Gastroesophageal sphincter (tissue), 3 donors: ENCODE measurements around the gene ASIC2.

Experiments used
- EP300 ChIP-seq: sonication (generic); formaldehyde crosslinking; IDR thresholded peaks from one replicate; pipeline ENCODE4 v1.6.1; 2017; ENCODE audit warnings: antibody characterized with exemption, mild to moderate bottlenecking
- POLR2A ChIP-seq, 2 donors: fragments of 450-650 bp; IDR thresholded peaks; one replicate each; pipeline ENCODE4 v1.6.1; 2017; ENCODE audit warnings: antibody characterized with exemption in 2 of 2, mild to moderate bottlenecking in 2 of 2, moderate library complexity in 1 of 2
- POLR2AphosphoS5 ChIP-seq: sonication (generic); formaldehyde crosslinking; IDR thresholded peaks from one replicate; pipeline ENCODE4 v1.6.1; 2017; ENCODE audit warnings: antibody characterized with exemption
- TF ChIP-seq, protein P1 (sequence below), 4 experiments: fragments of 200-600 bp in 2 of 4; fragments of 450-650 bp in 2 of 4; sonication (generic) in 1 of 4; IDR thresholded peaks; one replicate each; pipeline ENCODE4 v1.5.1; 2017 to 2019; ENCODE audit warnings: antibody characterized with exemption in 4 of 4, mild to moderate bottlenecking in 2 of 4, moderate library complexity in 2 of 4

DNA sequence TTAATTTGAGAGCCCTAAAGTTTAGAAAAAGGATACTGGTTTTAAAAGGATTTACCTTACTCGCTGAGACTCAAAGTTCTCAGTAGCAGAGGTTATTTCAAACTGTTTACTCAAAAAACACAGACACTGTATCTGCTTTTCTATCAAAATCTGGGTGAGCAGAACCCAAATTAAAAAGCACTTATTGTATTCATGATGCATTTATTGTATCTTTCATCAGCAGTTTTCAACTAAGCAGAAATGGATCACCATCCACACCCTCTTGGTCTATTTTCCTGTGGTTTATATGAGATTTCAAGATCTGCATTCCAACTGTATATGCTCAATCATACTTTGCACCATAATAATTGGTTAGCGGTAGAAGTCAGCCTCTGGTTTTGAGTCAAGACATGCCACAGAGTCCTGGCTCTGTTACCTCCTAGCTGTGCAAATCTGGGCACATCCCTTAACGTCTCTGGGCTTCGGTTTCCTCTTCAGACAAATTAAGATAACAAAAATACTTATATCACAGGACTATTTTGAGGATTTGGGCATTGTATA is 109.5 kb downstream of the ASIC2 start:
- TF ChIP-seq, protein P1, sequence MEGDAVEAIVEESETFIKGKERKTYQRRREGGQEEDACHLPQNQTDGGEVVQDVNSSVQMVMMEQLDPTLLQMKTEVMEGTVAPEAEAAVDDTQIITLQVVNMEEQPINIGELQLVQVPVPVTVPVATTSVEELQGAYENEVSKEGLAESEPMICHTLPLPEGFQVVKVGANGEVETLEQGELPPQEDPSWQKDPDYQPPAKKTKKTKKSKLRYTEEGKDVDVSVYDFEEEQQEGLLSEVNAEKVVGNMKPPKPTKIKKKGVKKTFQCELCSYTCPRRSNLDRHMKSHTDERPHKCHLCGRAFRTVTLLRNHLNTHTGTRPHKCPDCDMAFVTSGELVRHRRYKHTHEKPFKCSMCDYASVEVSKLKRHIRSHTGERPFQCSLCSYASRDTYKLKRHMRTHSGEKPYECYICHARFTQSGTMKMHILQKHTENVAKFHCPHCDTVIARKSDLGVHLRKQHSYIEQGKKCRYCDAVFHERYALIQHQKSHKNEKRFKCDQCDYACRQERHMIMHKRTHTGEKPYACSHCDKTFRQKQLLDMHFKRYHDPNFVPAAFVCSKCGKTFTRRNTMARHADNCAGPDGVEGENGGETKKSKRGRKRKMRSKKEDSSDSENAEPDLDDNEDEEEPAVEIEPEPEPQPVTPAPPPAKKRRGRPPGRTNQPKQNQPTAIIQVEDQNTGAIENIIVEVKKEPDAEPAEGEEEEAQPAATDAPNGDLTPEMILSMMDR (IDR thresholded peaks at IDR 0.05) = no peak
- TF ChIP-seq EP300 (no peak), POLR2AphosphoS5 (no peak), POLR2A (IDR thresholded peaks at IDR 0.05) (no peak)
